NCI-H1417 (cell line): ENCODE results near the gene APOBEC3H.

Experiments used
- DNase-seq, 3 experiments: peaks; one replicate each; lab custom pipeline; 2025; lab: John Stamatoyannopoulos, UW

Gene APOBEC3H

GRCh38 chr22:39135092-39135896 lies 38.2 kb downstream of the APOBEC3H start:
- peak in 2 of 3 experiments; percentile 6 to 20 for DNase-seq

- DNase-seq = no peak
Observed at GRCh38 chr22:39136317-39136716, 39.3 kb downstream of the APOBEC3H start.

GRCh38 chr22:39138357-39138997 lies 41.4 kb downstream of the APOBEC3H start:
- DNase-seq = no peak

- no peak for DNase-seq
Observed at GRCh38 chr22:39139933-39140332, 42.9 kb downstream of the APOBEC3H start.

GRCh38 chr22:39142088-39142680 lies 45.1 kb downstream of the APOBEC3H start:
- no peak for DNase-seq

- DNase-seq = no peak
Observed at GRCh38 chr22:39144101-39144767, 47.2 kb downstream of the APOBEC3H start.

GRCh38 chr22:39146256-39147101 lies 49.4 kb downstream of the APOBEC3H start:
- peak in 1 of 3 experiments; percentile 5 for DNase-seq

GRCh38 chr22:39147335-39148025 lies 50.4 kb downstream of the APOBEC3H start:
- DNase-seq = no peak

- DNase-seq = no peak
Observed at GRCh38 chr22:39148026-39148726, 51.1 kb downstream of the APOBEC3H start.

GRCh38 chr22:39148727-39149535 lies 51.9 kb downstream of the APOBEC3H start:
- DNase-seq = no peak

GRCh38 chr22:39149915-39150847 lies 53.1 kb downstream of the APOBEC3H start:
- no peak for DNase-seq

- DNase-seq = no peak
Observed at GRCh38 chr22:39150848-39151215, 53.8 kb downstream of the APOBEC3H start.

- DNase-seq = no peak
Observed at GRCh38 chr22:39151329-39151975, 54.4 kb downstream of the APOBEC3H start.

GRCh38 chr22:39152024-39152510 lies 55.0 kb downstream of the APOBEC3H start:
- DNase-seq = peak in 1 of 3 experiments; percentile 10

GRCh38 chr22:39152511-39153219 lies 55.6 kb downstream of the APOBEC3H start, which contains the start of gene CBX7:
TSS of gene CBX7 (minus strand) at chr22:39152680. CDS start at chr22:39152444, 236 bp downstream.
- peak; percentile 84 to 95 (median 91) for DNase-seq

- peak in 1 of 3 experiments; percentile 46 for DNase-seq
Observed at GRCh38 chr22:39153220-39153717, 56.2 kb downstream of the APOBEC3H start.
